GM23338 (cell line): Measurements from ENCODE around the gene GNG12. TPM values are rescaled to one million over a fixed set of nuclear protein-coding genes. Genes with fewer than 3 reads are reported as not detected.

Source experiments
- ATAC-seq: fragments of 200-7000 bp; cut with Tn5 transposase; 3 replicates; pipeline ENCODE4 v1.9.1; 2020
- DNase-seq: peaks from one replicate; pipeline ENCODE4 v3.0.0-alpha.2; 2015; ENCODE audit warnings: low spot score
- H2AFZ ChIP-seq: fragments of 200-600 bp; sonication (generic); 2 replicates; pipeline ENCODE4 v1.8.0; 2016; ENCODE audit warnings: antibody characterized with exemption, mild to moderate bottlenecking, moderate library complexity
- H3F3A ChIP-seq: fragments of 200-600 bp; sonication (generic); replicated peaks from 2 replicates; pipeline ENCODE4 v1.8.0; 2017; ENCODE audit warnings: antibody characterized with exemption, mixed run types, low read depth
- H3K27ac ChIP-seq: fragments of 200-600 bp; sonication (generic); 2 replicates; pipeline ENCODE4 v1.6.1; 2016; ENCODE audit warnings: low read depth
- H3K27me3 ChIP-seq: fragments of 200-600 bp; sonication (generic); 2 replicates; pipeline ENCODE4 v1.8.0; 2016; ENCODE audit warnings: mild to moderate bottlenecking, mixed run types, moderate library complexity; ENCODE audit not compliant: insufficient read depth
- H3K36me3 ChIP-seq: fragments of 200-600 bp; sonication (generic); 2 replicates; pipeline ENCODE4 v1.8.0; 2016; ENCODE audit warnings: mild to moderate bottlenecking; ENCODE audit not compliant: insufficient read depth
- H3K4me1 ChIP-seq: fragments of 200-600 bp; sonication (generic); 2 replicates; pipeline ENCODE4 v1.8.0; 2016; ENCODE audit warnings: mild to moderate bottlenecking, moderate library complexity; ENCODE audit not compliant: insufficient read depth
- H3K4me2 ChIP-seq: fragments of 200-600 bp; sonication (generic); 2 replicates; pipeline ENCODE4 v1.7.1; 2017; ENCODE audit warnings: mixed run types
- H3K4me3 ChIP-seq: fragments of 200-600 bp; sonication (generic); 2 replicates; pipeline ENCODE4 v1.6.1; 2016; ENCODE audit warnings: mixed run types
- H3K79me2 ChIP-seq: fragments of 200-600 bp; sonication (generic); replicated peaks from 2 replicates; pipeline ENCODE4 v1.8.0; 2017; ENCODE audit warnings: mild to moderate bottlenecking; ENCODE audit not compliant: insufficient read depth
- H3K9me2 ChIP-seq: fragments of 200-600 bp; sonication (generic); 2 replicates; pipeline ENCODE4 v1.8.0; 2017; ENCODE audit not compliant: insufficient read depth
- H4K20me1 ChIP-seq: fragments of 200-600 bp; sonication (generic); replicated peaks from 2 replicates; pipeline ENCODE4 v1.8.0; 2017; ENCODE audit warnings: mild to moderate bottlenecking; ENCODE audit not compliant: insufficient read depth
- H3K27ac Mint-ChIP-seq: 2 replicates; pipeline ENCODE4 v1.8.0; 2020; ENCODE audit warnings: inconsistent platforms, mild to moderate bottlenecking, moderate library complexity, mixed read lengths
- H3K27me3 Mint-ChIP-seq: 3 replicates; pipeline ENCODE4 v1.8.0; 2022; ENCODE audit warnings: low read depth, mild to moderate bottlenecking, moderate library complexity, mixed read lengths, inconsistent platforms; ENCODE audit not compliant: insufficient read depth, poor library complexity
- H3K36me3 Mint-ChIP-seq: 3 replicates; pipeline ENCODE4 v1.8.0; 2021; ENCODE audit warnings: low read depth, mild to moderate bottlenecking, inconsistent platforms, moderate library complexity, mixed read lengths
- H3K4me1 Mint-ChIP-seq: 3 replicates; pipeline ENCODE4 v1.8.0; 2020; ENCODE audit warnings: mild to moderate bottlenecking, inconsistent platforms, mixed read lengths
- H3K4me3 Mint-ChIP-seq: 3 replicates; pipeline ENCODE4 v1.8.0; 2021; ENCODE audit warnings: moderate library complexity, mild to moderate bottlenecking, inconsistent platforms, mixed read lengths
- H3K9me3 Mint-ChIP-seq: 3 replicates; pipeline ENCODE4 v1.8.0; 2020; ENCODE audit warnings: moderate library complexity, mild to moderate bottlenecking, inconsistent platforms, mixed read lengths
- CREB1 ChIP-seq: fragments of 250-450 bp; sonication (Bioruptor Pico); IDR thresholded peaks from 2 replicates; pipeline ENCODE4 v1.5.0; 2020; ENCODE audit warnings: low read depth, mild to moderate bottlenecking, moderate library complexity
- CTCF ChIP-seq, 2 experiments: fragments of 200-600 bp in 1 of 2; sonication (generic) in 1 of 2; conservative IDR thresholded peaks; 2 replicates each; pipeline versions ENCODE4 v1.5.1 to v1.6.1; 2016 to 2017; ENCODE audit warnings: antibody characterized with exemption in 2 of 2, low read depth in 2 of 2, mild to moderate bottlenecking in 2 of 2, moderate library complexity in 1 of 2
- EZH2phosphoT487 ChIP-seq: fragments of 200-600 bp; sonication (generic); IDR thresholded peaks from one replicate; pipeline ENCODE4 v1.8.1; 2018; ENCODE audit warnings: antibody characterized with exemption; ENCODE audit not compliant: unreplicated experiment
- NANOG ChIP-seq: IDR thresholded peaks from 2 replicates; pipeline ENCODE4 v1.6.1; 2016; ENCODE audit warnings: antibody characterized with exemption, borderline replicate concordance
- POLR2AphosphoS5 ChIP-seq: IDR thresholded peaks from 2 replicates; pipeline ENCODE4 v1.6.1; 2016; ENCODE audit warnings: antibody characterized with exemption, low read depth
- STAT1 ChIP-seq: IDR thresholded peaks from one replicate; pipeline ENCODE4 v1.6.1; 2016; ENCODE audit warnings: antibody characterized with exemption; ENCODE audit not compliant: unreplicated experiment
- ZNF331 ChIP-seq: fragments of 250-450 bp; sonication (Bioruptor Pico); IDR thresholded peaks from 2 replicates; pipeline ENCODE4 v1.5.0; 2020; ENCODE audit warnings: low read depth, mild to moderate bottlenecking, moderate library complexity
- polyA plus RNA-seq: library from polyadenylated mRNA; unstranded; fragments of >200 nt; fragmentation: Nextera tagmentation; extraction: Ambion mirVana; gene quantifications from 2 replicates; pipeline ENCODE4 v1.2.1, GENCODE V29; 2016
- total RNA-seq: library from RNA; depleted of rRNA; stranded (reverse); fragments of >200 nt; shearing (Covaris generic); gene quantifications from 2 replicates; pipeline ENCODE4 v1.2.3, GENCODE V29; 2014
- TF ChIP-seq, protein P1 (sequence below): fragments of 250-450 bp; sonication (Bioruptor Pico); IDR thresholded peaks from 2 replicates; pipeline ENCODE4 v1.5.0; 2020; ENCODE audit warnings: mild to moderate bottlenecking, moderate library complexity
- TF ChIP-seq, protein P2 (sequence below): IDR thresholded peaks from 2 replicates; pipeline ENCODE4 v1.6.1; 2016; ENCODE audit warnings: antibody characterized with exemption

Gene GNG12
- total and polyA plus RNA-seq, 2 experiments from 2014 or later: 13.4 to 33.0 TPM

- Histone ChIP-seq H4K20me1 (no peaks in the 10 kb centered on the region), H3K4me1 (peaks cover 24% of the 10 kb centered on the region), H3K4me3 (no peak overlapping the region), H3K27ac (no peak overlapping the region), H2AFZ (no peak overlapping the region), H3K79me2 (no peaks in the 10 kb centered on the region), H3K27me3 (no peaks in the 10 kb centered on the region), H3K36me3 (no peaks in the 10 kb centered on the region), H3F3A (no peaks in the 10 kb centered on the region), H3K4me2 (no peak overlapping the region), H3K9me2 (no peaks in the 10 kb centered on the region; the same call in 1 of the 2 replicates)
- Mint-ChIP-seq H3K9me3 (no peaks in the 10 kb centered on the region), H3K4me3 (no peak overlapping the region), H3K36me3 (no peaks in the 10 kb centered on the region), H3K27ac (no peak overlapping the region), H3K27me3 (no peaks in the 10 kb centered on the region), H3K4me1 (peaks cover 27% of the 10 kb centered on the region)
- TF ChIP-seq, protein P1, sequence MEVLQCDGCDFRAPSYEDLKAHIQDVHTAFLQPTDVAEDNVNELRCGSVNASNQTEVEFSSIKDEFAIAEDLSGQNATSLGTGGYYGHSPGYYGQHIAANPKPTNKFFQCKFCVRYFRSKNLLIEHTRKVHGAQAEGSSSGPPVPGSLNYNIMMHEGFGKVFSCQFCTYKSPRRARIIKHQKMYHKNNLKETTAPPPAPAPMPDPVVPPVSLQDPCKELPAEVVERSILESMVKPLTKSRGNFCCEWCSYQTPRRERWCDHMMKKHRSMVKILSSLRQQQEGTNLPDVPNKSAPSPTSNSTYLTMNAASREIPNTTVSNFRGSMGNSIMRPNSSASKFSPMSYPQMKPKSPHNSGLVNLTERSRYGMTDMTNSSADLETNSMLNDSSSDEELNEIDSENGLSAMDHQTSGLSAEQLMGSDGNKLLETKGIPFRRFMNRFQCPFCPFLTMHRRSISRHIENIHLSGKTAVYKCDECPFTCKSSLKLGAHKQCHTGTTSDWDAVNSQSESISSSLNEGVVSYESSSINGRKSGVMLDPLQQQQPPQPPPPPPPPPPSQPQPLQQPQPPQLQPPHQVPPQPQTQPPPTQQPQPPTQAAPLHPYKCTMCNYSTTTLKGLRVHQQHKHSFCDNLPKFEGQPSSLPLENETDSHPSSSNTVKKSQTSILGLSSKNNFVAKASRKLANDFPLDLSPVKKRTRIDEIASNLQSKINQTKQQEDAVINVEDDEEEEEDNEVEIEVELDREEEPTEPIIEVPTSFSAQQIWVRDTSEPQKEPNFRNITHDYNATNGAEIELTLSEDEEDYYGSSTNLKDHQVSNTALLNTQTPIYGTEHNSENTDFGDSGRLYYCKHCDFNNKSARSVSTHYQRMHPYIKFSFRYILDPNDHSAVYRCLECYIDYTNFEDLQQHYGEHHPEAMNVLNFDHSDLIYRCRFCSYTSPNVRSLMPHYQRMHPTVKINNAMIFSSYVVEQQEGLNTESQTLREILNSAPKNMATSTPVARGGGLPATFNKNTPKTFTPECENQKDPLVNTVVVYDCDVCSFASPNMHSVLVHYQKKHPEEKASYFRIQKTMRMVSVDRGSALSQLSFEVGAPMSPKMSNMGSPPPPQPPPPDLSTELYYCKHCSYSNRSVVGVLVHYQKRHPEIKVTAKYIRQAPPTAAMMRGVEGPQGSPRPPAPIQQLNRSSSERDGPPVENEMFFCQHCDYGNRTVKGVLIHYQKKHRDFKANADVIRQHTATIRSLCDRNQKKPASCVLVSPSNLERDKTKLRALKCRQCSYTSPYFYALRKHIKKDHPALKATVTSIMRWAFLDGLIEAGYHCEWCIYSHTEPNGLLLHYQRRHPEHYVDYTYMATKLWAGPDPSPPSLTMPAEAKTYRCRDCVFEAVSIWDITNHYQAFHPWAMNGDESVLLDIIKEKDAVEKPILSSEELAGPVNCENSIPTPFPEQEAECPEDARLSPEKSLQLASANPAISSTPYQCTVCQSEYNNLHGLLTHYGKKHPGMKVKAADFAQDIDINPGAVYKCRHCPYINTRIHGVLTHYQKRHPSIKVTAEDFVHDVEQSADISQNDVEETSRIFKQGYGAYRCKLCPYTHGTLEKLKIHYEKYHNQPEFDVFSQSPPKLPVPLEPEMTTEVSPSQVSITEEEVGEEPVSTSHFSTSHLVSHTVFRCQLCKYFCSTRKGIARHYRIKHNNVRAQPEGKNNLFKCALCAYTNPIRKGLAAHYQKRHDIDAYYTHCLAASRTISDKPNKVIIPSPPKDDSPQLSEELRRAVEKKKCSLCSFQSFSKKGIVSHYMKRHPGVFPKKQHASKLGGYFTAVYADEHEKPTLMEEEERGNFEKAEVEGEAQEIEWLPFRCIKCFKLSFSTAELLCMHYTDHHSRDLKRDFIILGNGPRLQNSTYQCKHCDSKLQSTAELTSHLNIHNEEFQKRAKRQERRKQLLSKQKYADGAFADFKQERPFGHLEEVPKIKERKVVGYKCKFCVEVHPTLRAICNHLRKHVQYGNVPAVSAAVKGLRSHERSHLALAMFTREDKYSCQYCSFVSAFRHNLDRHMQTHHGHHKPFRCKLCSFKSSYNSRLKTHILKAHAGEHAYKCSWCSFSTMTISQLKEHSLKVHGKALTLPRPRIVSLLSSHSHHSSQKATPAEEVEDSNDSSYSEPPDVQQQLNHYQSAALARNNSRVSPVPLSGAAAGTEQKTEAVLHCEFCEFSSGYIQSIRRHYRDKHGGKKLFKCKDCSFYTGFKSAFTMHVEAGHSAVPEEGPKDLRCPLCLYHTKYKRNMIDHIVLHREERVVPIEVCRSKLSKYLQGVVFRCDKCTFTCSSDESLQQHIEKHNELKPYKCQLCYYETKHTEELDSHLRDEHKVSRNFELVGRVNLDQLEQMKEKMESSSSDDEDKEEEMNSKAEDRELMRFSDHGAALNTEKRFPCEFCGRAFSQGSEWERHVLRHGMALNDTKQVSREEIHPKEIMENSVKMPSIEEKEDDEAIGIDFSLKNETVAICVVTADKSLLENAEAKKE: no peak
- no peak for TF ChIP-seq CTCF (conservative IDR thresholded peaks at IDR 0.05; ENCODE audit: low read depth in 2 of 2)
- TF ChIP-seq, protein P2, sequence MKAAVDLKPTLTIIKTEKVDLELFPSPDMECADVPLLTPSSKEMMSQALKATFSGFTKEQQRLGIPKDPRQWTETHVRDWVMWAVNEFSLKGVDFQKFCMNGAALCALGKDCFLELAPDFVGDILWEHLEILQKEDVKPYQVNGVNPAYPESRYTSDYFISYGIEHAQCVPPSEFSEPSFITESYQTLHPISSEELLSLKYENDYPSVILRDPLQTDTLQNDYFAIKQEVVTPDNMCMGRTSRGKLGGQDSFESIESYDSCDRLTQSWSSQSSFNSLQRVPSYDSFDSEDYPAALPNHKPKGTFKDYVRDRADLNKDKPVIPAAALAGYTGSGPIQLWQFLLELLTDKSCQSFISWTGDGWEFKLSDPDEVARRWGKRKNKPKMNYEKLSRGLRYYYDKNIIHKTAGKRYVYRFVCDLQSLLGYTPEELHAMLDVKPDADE: no peak
- TF ChIP-seq POLR2AphosphoS5: no peak
- no peak for TF ChIP-seq STAT1
- TF ChIP-seq EZH2phosphoT487: no peak
- TF ChIP-seq NANOG: no peak
- TF ChIP-seq ZNF331 (CRISPR knock-in tag): no peak
- TF ChIP-seq CREB1: no peak
- ATAC-seq: no peak
- no peak for DNase-seq
These were observed 13.3 kb upstream of the GNG12 start for GRCh38 chr1:67846538-67846937.
